Thymus (tissue), 11 donors: Measurements from ENCODE around the gene ZBTB44. TPM values are rescaled to one million over a fixed set of nuclear protein-coding genes. Genes with fewer than 3 reads are reported as not detected.
"Not testable (repeated sequence)": the region's sequence is repeated elsewhere in the genome, so short reads cannot be mapped to it uniquely, and the experiment has no call there.

ENCODE experiments used
- DNase-seq, 9 donors: peaks; one replicate each; pipeline ENCODE4 v3.0.0-alpha.2; 2013; ENCODE audit warnings: low spot score in 9 of 9, low read depth in 6 of 9, missing footprints in 1 of 9
- H3K27ac ChIP-seq, 2 donors: one replicate each; pipeline ENCODE4 v1.5.1; 2013; ENCODE audit warnings: control low read depth in 1 of 2, low read depth in 1 of 2, low read length in 1 of 2, mild to moderate bottlenecking in 1 of 2, moderate library complexity in 1 of 2
- H3K27me3 ChIP-seq, 2 donors: one replicate each; pipeline ENCODE4 v1.5.1; 2013; ENCODE audit warnings: low read length in 1 of 2; ENCODE audit not compliant: control insufficient read depth in 2 of 2, insufficient read depth in 1 of 2
- H3K36me3 ChIP-seq, 2 donors: one replicate each; pipeline ENCODE4 v1.5.1; 2013; ENCODE audit warnings: low read length in 1 of 2, mild to moderate bottlenecking in 1 of 2, moderate library complexity in 1 of 2; ENCODE audit not compliant: control insufficient read depth in 2 of 2, insufficient read depth in 2 of 2
- H3K4me1 ChIP-seq, 2 donors: one replicate each; pipeline ENCODE4 v1.5.1; 2013; ENCODE audit warnings: low read length in 2 of 2; ENCODE audit not compliant: control insufficient read depth in 2 of 2, insufficient read depth in 2 of 2
- H3K4me3 ChIP-seq, 2 donors: one replicate each; pipeline ENCODE4 v1.5.1; 2013; ENCODE audit warnings: low read length in 2 of 2, control low read depth in 1 of 2, mild to moderate bottlenecking in 1 of 2
- H3K9me3 ChIP-seq, 2 donors: one replicate each; pipeline ENCODE4 v1.5.1; 2013; ENCODE audit warnings: low read length in 1 of 2, mild to moderate bottlenecking in 1 of 2; ENCODE audit not compliant: control insufficient read depth in 2 of 2, insufficient read depth in 1 of 2
- WGBS: extraction: QIAGEN DNeasy Blood & Tissue Kit; methylation state at CpG from one replicate; pipeline ENCODE4 v1.1.7; 2013; 5-methylcytosine and 5-hydroxymethylcytosine counted together
- polyA plus RNA-seq: library from polyadenylated mRNA; stranded (reverse); fragments of 200-250 nt; gene quantifications from one replicate; pipeline ENCODE4 v1.2.3, GENCODE V29; 2013
- total RNA-seq: library from RNA; stranded (reverse); fragments of 120-200 nt; gene quantifications from one replicate; pipeline ENCODE4 v1.2.4, GENCODE V29; 2013
- donor health status: healthy.

Gene ZBTB44
- total and polyA plus RNA-seq, 2 donors: 31.1 to 47.8 TPM

- DNase-seq, H3K4me3 ChIP-seq, H3K36me3 ChIP-seq, H3K27ac ChIP-seq, H3K27me3 ChIP-seq, H3K4me1 ChIP-seq, H3K9me3 ChIP-seq: not testable (repeated sequence)
- WGBS: 98% methylated on average over 19 of the region's 19 CpGs
These were observed 16.7 kb upstream of the ZBTB44 start for GRCh38 chr11:130331397-130331796.

GRCh38 chr11:130330101-130330684 lies 15.5 kb upstream of the ZBTB44 start:
- no peaks in the 10 kb centered on the region for H3K27me3 ChIP-seq
- no peaks in the 10 kb centered on the region for H3K36me3 ChIP-seq
- H3K9me3 ChIP-seq: no peaks in the 10 kb centered on the region
- H3K4me1 ChIP-seq: no peaks in the 10 kb centered on the region
- H3K27ac ChIP-seq: no peak overlapping the region
- H3K4me3 ChIP-seq: no peak overlapping the region
- DNase-seq: no peak
- 98% methylated on average over 1 of the region's 1 CpG for WGBS

DNA sequence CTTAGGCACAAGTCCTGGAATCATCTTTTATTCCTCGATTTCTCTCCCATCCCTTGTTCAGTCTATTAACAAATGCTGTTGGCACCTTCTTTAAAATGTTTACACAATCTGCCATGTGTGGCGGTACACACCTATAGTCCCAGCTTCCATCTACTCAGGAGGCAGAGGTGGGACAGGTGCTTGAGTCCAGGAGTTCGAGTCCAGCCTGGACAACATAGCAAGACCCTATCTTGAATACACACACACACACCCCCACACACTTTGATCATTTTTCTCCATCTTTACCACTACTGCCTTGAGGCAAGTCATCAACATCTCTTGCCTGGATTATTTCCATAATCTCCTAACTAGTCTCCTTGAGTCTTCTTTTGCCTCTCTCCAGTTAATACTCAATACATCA lies 13.7 kb upstream of the ZBTB44 start:
- Histone ChIP-seq H3K27ac (no peak overlapping the region), H3K27me3 (no peaks in the 10 kb centered on the region), H3K4me3 (no peak overlapping the region), H3K4me1 (no peaks in the 10 kb centered on the region), H3K9me3 (no peaks in the 10 kb centered on the region), H3K36me3 (no peaks in the 10 kb centered on the region)
- no peak for DNase-seq
- 97% methylated on average over 3 of the region's 3 CpGs for WGBS

- no peak for DNase-seq
- Histone ChIP-seq H3K4me1 (no peaks in the 10 kb centered on the region), H3K4me3 (no peak overlapping the region), H3K36me3 (no peaks in the 10 kb centered on the region), H3K27ac (no peak overlapping the region), H3K9me3 (no peaks in the 10 kb centered on the region), H3K27me3 (no peaks in the 10 kb centered on the region)
- 98% methylated on average over 6 of the region's 6 CpGs for WGBS
These were observed 13.0 kb upstream of the ZBTB44 start for GRCh38 chr11:130327716-130328115.

DNA sequence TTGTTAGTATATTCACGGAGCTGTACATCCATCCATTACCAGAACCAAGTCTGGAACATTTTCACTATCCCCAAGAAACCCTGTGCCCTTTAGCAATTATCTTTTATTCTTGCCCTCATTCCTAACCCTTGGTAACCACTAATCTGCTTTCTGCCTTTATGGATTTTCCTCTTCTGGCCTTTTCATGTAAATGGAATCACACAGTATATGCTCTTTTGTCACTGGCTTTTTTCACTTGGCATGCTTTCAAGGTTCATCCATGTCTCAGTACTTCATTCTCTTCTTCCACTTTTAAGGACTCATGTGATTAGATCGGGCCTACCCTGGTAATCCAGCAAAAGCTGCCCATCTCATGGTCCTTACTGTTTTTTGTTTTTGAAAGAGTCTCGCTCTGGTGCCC lies 11.0 kb upstream of the ZBTB44 start:
- no peaks in the 10 kb centered on the region for H3K27me3 ChIP-seq
- H3K9me3 ChIP-seq: no peaks in the 10 kb centered on the region
- no peaks in the 10 kb centered on the region for H3K36me3 ChIP-seq
- 97% methylated on average over 3 of the region's 3 CpGs for WGBS
- no peaks in the 10 kb centered on the region for H3K4me1 ChIP-seq
- no peak overlapping the region for H3K4me3 ChIP-seq
- DNase-seq: no peak
- H3K27ac ChIP-seq: no peak overlapping the region

DNA sequence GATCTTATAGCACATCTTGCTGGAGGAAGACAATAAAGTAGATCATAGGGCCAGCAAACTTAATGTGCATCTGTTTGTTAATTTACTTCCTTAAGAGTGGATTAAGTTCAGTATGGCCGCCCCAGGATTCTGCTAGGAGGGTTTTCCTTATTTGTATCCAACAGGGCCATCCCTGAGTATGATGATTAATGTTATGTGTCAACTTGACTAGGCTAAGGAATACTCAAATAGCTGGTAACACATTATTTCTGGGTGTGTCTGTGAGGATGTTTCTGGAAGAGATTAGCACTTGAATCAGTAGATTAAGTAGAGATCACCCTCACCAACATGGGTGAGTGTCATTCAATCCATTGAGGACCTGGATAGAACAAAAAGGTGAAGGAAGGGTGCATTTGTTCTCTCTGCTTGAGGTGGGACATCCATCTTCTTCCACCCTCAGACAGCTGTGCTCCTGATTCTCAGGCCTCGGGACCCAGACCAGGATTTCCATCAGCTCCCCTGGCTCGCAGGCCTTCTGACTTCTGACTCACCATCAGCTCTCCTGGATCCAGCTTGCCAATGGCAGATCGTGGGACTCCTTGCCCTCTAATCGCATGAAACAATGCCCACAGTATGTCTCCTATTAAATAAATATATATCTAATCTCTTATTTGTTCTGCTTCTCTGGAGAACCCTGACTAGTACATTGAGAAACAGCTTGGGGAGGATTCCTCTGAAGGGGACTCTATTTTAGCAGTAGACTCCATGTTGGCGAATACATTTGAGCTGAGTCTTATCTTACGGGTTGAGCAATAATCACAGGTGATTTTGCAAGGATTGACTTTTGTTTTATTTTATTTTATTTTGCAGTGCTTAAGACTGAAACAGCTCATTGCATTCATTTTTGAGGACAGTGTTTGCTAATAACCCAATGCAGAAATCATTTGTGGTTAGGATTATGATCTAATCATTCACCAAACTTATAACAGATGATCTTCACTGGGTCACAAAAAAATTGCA lies 9.0 kb upstream of the ZBTB44 start:
- WGBS: 98% methylated on average over 7 of the region's 7 CpGs
- Histone ChIP-seq H3K27ac (no peak overlapping the region), H3K36me3 (no peaks in the 10 kb centered on the region), H3K4me3 (no peak overlapping the region), H3K4me1 (no peaks in the 10 kb centered on the region), H3K9me3 (no peaks in the 10 kb centered on the region), H3K27me3 (no peaks in the 10 kb centered on the region)
- no peak for DNase-seq

DNA sequence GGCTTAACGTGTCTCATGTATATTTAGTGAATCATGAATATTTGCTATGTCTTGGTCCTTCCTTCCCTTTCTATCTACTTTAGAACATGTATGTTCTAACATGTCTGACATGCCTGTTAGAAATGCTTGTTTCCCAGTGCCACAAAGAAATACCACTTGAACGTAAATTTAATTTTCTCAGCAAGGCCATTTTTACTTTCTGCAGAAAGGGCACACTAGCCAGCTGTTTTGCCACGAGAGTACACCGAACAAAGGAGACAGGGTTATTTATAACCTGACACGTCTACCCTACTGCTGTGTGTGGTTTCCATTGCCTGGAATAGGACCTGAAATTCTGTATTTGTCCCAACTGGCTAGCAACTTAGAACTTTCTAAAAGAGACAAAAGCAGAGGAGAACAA lies 7.4 kb upstream of the ZBTB44 start:
- Histone ChIP-seq H3K27ac (peak overlapping the region in 1 of 2 donors; percentile 47), H3K4me1 (peaks cover 0 to 3% of the 10 kb centered on the region in 2 donors), H3K36me3 (no peaks in the 10 kb centered on the region), H3K9me3 (no peaks in the 10 kb centered on the region), H3K27me3 (no peaks in the 10 kb centered on the region), H3K4me3 (no peak overlapping the region)
- no peak for DNase-seq
- 93% methylated on average over 5 of the region's 5 CpGs for WGBS

- Histone ChIP-seq H3K4me3 (no peak overlapping the region), H3K4me1 (peaks cover 5 to 17% of the 10 kb centered on the region in 2 donors), H3K27me3 (no peaks in the 10 kb centered on the region), H3K27ac (no peak overlapping the region), H3K36me3 (no peaks in the 10 kb centered on the region), H3K9me3 (no peaks in the 10 kb centered on the region)
- no peak for DNase-seq
- 92% methylated on average over 4 of the region's 4 CpGs for WGBS
These were observed 3.4 kb upstream of the ZBTB44 start for GRCh38 chr11:130318031-130318673.
